Breast epithelium (tissue), 3 donors: ENCODE measurements around the gene RITA1.

Experiments used
- CTCF ChIP-seq, 3 donors: fragments of 450-650 bp; IDR thresholded peaks; one replicate each; pipeline ENCODE4 v1.5.1; 2016 to 2017; ENCODE audit warnings: antibody characterized with exemption in 3 of 3, mild to moderate bottlenecking in 3 of 3, moderate library complexity in 3 of 3
- POLR2A ChIP-seq: fragments of 450-650 bp; IDR thresholded peaks from one replicate; pipeline ENCODE4 v1.6.1; 2016; ENCODE audit warnings: antibody characterized with exemption, mild to moderate bottlenecking, moderate library complexity
- POLR2AphosphoS5 ChIP-seq, 3 donors: sonication (generic); formaldehyde crosslinking; IDR thresholded peaks; one replicate each; pipeline ENCODE4 v1.6.1; 2017; ENCODE audit warnings: antibody characterized with exemption in 3 of 3

- TF ChIP-seq CTCF (IDR thresholded peaks at IDR 0.05) (no peak), POLR2A (no peak), POLR2AphosphoS5 (IDR thresholded peaks at IDR 0.05) (peak in 1 of 3 donors; percentile 15)
Measured at GRCh38 chr12:113142173-113142885, 43.2 kb upstream of the RITA1 start.
